ENCODE measurements around the gene RPA3.

The RPA3 gene

DNA sequence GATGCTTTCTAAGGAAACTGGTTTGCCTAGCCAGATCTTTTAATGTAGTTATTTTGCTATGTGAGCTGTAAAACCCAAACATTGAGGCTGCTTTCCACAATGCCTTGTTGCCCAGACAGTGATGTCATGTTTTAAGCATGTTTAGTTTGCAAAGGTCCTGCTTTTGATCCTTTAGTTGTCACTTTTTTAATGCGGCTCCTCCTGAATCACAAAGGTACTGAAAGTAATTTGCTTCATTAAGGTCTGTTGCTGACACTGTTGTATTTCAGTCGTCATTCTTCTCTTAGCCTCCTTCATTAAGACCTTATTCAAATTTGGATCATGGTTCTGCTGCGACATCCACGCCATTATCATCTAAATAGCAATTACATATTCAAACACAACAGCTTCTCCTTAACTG lies 10.6 kb downstream of the RPA3 start:
- H3K4me1 ChIP-seq (ENCODE audit: insufficient read depth, low read length): peaks cover 7% of the 10 kb centered on the region; the same call in 1 of the 2 replicates
- H4K20me1 ChIP-seq (ENCODE audit: insufficient read depth, low read length): no peaks in the 10 kb centered on the region
- TF ChIP-seq, protein P1, sequence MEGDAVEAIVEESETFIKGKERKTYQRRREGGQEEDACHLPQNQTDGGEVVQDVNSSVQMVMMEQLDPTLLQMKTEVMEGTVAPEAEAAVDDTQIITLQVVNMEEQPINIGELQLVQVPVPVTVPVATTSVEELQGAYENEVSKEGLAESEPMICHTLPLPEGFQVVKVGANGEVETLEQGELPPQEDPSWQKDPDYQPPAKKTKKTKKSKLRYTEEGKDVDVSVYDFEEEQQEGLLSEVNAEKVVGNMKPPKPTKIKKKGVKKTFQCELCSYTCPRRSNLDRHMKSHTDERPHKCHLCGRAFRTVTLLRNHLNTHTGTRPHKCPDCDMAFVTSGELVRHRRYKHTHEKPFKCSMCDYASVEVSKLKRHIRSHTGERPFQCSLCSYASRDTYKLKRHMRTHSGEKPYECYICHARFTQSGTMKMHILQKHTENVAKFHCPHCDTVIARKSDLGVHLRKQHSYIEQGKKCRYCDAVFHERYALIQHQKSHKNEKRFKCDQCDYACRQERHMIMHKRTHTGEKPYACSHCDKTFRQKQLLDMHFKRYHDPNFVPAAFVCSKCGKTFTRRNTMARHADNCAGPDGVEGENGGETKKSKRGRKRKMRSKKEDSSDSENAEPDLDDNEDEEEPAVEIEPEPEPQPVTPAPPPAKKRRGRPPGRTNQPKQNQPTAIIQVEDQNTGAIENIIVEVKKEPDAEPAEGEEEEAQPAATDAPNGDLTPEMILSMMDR (IDR thresholded peaks at IDR 0.05; ENCODE audit: borderline replicate concordance, extremely low read depth, low read length, poor library complexity, severe bottlenecking): no peak
- no peak for TF ChIP-seq EZH2 (IDR thresholded peaks at IDR 0.05; ENCODE audit: borderline replicate concordance, low read depth, low read length, severe bottlenecking)
- H3K79me2 ChIP-seq (ENCODE audit: insufficient read depth, low read length): no peaks in the 10 kb centered on the region
- H2AFZ ChIP-seq (ENCODE audit: low read depth, low read length): no peak overlapping the region
- no peak for ATAC-seq (ENCODE audit: insufficient read depth, low read depth)
- H3K36me3 ChIP-seq (ENCODE audit: insufficient read depth, low read length): no peaks in the 10 kb centered on the region
- no peak overlapping the region for H3K9ac ChIP-seq (ENCODE audit: low read depth, low read length)
- DNase-seq: no peak
- H3K4me2 ChIP-seq (ENCODE audit: insufficient read depth, low read length): no peak overlapping the region
- no peaks in the 10 kb centered on the region for H3K9me3 ChIP-seq (ENCODE audit: insufficient read depth, low read length, severe bottlenecking)
- no peaks in the 10 kb centered on the region for H3K27me3 ChIP-seq (ENCODE audit: insufficient read depth, low read length, poor library complexity)
- H3K4me3 ChIP-seq (ENCODE audit: low read depth in 1 of 2, low read length in 2 of 2): no peak overlapping the region
- H3K27ac ChIP-seq (ENCODE audit: low read length): no peak overlapping the region

DNA sequence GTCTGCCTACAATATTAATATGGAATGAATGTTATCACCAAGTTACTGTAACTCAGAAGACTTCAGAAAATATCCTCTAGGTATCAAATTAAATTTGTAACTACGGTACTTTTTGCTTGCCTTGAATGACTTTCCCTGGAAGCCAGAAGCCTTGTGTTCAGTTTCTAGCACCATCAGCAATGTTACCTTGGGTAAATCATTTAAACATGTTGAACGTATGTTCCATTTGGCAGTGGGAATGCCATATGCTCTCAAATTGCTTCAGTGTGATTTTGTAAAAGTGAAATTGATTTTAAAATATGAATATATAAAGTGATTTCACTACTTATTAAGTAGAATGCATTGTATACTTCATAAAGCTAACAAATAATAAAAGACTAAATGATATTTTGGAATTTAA lies 11.2 kb downstream of the RPA3 start:
- Histone ChIP-seq H3K9ac (ENCODE audit: low read depth, low read length) (no peak overlapping the region), H4K20me1 (ENCODE audit: insufficient read depth, low read length) (no peaks in the 10 kb centered on the region), H3K36me3 (ENCODE audit: insufficient read depth, low read length) (no peaks in the 10 kb centered on the region), H3K4me2 (ENCODE audit: insufficient read depth, low read length) (no peak overlapping the region), H3K79me2 (ENCODE audit: insufficient read depth, low read length) (no peaks in the 10 kb centered on the region), H3K9me3 (ENCODE audit: insufficient read depth, low read length, severe bottlenecking) (no peaks in the 10 kb centered on the region), H3K27ac (ENCODE audit: low read length) (no peak overlapping the region), H3K27me3 (ENCODE audit: insufficient read depth, low read length, poor library complexity) (no peaks in the 10 kb centered on the region), H2AFZ (ENCODE audit: low read depth, low read length) (no peak overlapping the region), H3K4me1 (ENCODE audit: insufficient read depth, low read length) (peaks cover 3% of the 10 kb centered on the region; the same call in 1 of the 2 replicates), H3K4me3 (ENCODE audit: low read depth in 1 of 2, low read length in 2 of 2) (no peak overlapping the region)
- TF ChIP-seq EZH2 (IDR thresholded peaks at IDR 0.05; ENCODE audit: borderline replicate concordance, low read depth, low read length, severe bottlenecking): no peak
- TF ChIP-seq, protein P1 (IDR thresholded peaks at IDR 0.05; ENCODE audit: borderline replicate concordance, extremely low read depth, low read length, poor library complexity, severe bottlenecking): no peak
- no peak for DNase-seq
- no peak for ATAC-seq (ENCODE audit: insufficient read depth, low read depth)

DNA sequence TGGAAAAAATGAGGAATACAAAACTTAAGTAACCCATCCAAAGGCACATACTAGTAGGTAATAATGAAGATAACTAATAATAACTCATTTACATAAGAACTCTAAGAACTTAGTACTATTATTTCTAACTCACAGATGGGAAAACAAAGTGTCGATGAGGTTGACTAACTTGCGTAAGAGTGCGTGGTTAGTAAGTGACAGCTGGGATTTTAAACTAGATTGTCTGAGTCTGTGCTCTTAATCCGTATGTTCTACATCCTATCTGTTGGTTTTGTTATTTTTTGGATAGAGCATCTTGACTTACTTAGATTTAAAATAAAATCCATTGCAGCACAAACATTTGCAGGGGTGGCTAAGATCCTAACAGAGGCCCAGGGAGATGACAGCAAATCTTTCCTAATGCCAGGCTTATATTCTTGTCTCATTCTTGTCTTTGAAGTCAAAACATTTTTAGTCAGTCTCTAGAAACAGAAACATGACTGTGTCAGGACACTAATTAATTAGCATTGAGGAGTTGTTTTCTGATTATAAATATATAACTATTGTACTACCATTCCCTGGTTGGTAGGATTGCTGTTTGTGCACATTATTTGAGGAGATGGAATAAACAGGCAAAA lies 11.7 kb downstream of the RPA3 start:
- H2AFZ ChIP-seq (ENCODE audit: low read depth, low read length): no peak overlapping the region
- no peaks in the 10 kb centered on the region for H3K36me3 ChIP-seq (ENCODE audit: insufficient read depth, low read length)
- no peaks in the 10 kb centered on the region for H4K20me1 ChIP-seq (ENCODE audit: insufficient read depth, low read length)
- TF ChIP-seq, protein P1 (IDR thresholded peaks at IDR 0.05; ENCODE audit: borderline replicate concordance, extremely low read depth, low read length, poor library complexity, severe bottlenecking): no peak
- no peak for TF ChIP-seq EZH2 (IDR thresholded peaks at IDR 0.05; ENCODE audit: borderline replicate concordance, low read depth, low read length, severe bottlenecking)
- H3K79me2 ChIP-seq (ENCODE audit: insufficient read depth, low read length): no peaks in the 10 kb centered on the region
- ATAC-seq (ENCODE audit: insufficient read depth, low read depth) (no peak), DNase-seq (no peak)
- no peaks in the 10 kb centered on the region for H3K9me3 ChIP-seq (ENCODE audit: insufficient read depth, low read length, severe bottlenecking)
- H3K4me3 ChIP-seq (ENCODE audit: low read depth in 1 of 2, low read length in 2 of 2): no peak overlapping the region
- H3K9ac ChIP-seq (ENCODE audit: low read depth, low read length): no peak overlapping the region
- H3K27me3 ChIP-seq (ENCODE audit: insufficient read depth, low read length, poor library complexity): no peaks in the 10 kb centered on the region
- peaks cover 3% of the 10 kb centered on the region; the same call in 1 of the 2 replicates for H3K4me1 ChIP-seq (ENCODE audit: insufficient read depth, low read length)
- H3K27ac ChIP-seq (ENCODE audit: low read length): no peak overlapping the region
- H3K4me2 ChIP-seq (ENCODE audit: insufficient read depth, low read length): no peak overlapping the region
